NB4 (cell line): ENCODE data around the gene GNA15.

Experiments
- CTCF ChIP-seq: IDR thresholded peaks from one replicate; pipeline ENCODE4 v1.5.1; 2012; ENCODE audit warnings: low read depth, low read length
- MAX ChIP-seq: IDR thresholded peaks from 2 replicates; pipeline ENCODE4 v1.6.1; 2011; ENCODE audit warnings: low read depth, low read length
- MYC ChIP-seq: IDR thresholded peaks from 2 replicates; pipeline ENCODE4 v1.6.1; 2011; ENCODE audit warnings: low read depth, low read length
- POLR2A ChIP-seq: IDR thresholded peaks from 2 replicates; pipeline ENCODE4 v1.6.1; 2011; ENCODE audit warnings: mild to moderate bottlenecking; ENCODE audit not compliant: insufficient read length; ENCODE audit errors: extremely low read depth

GRCh38 chr19:3210347-3211017, 74.6 kb downstream of the GNA15 start:
- TF ChIP-seq CTCF: peak; percentile 67
- no peak for TF ChIP-seq MAX
- TF ChIP-seq POLR2A: no peak
- TF ChIP-seq MYC: no peak
